Epidermal melanocyte (primary cell): ENCODE results near the gene TGM6.
A peak's percentile ranks its signal among the peaks of the same experiment; 100 is the strongest.

Experiments used
- DNase-seq: peaks from one replicate; pipeline ENCODE4 v3.0.0; 2011; ENCODE audit warnings: low spot score; ENCODE audit not compliant: insufficient read length

TGM6 gene

GRCh38 chr20:2453792-2454191 is 73.1 kb downstream of the TGM6 start:
- DNase-seq: no peak

- DNase-seq: no peak
These were observed 75.2 kb downstream of the TGM6 start for GRCh38 chr20:2455771-2456497.

GRCh38 chr20:2458919-2459499 is 78.3 kb downstream of the TGM6 start:
- DNase-seq: no peak

- no peak for DNase-seq
These were observed 79.5 kb downstream of the TGM6 start for GRCh38 chr20:2459981-2460751.

- DNase-seq: no peak
These were observed 80.2 kb downstream of the TGM6 start for GRCh38 chr20:2460752-2461424.

- no peak for DNase-seq
These were observed 81.8 kb downstream of the TGM6 start for GRCh38 chr20:2462484-2462883.

- DNase-seq: no peak
These were observed 83.1 kb downstream of the TGM6 start for GRCh38 chr20:2463616-2464365.

- no peak for DNase-seq
These were observed 84.4 kb downstream of the TGM6 start for GRCh38 chr20:2465100-2465499.

GRCh38 chr20:2467412-2467811 is 86.7 kb downstream of the TGM6 start:
- no peak for DNase-seq

- no peak for DNase-seq
These were observed 88.1 kb downstream of the TGM6 start for GRCh38 chr20:2468581-2469407.

- DNase-seq: peak; percentile 25
These were observed 89.3 kb downstream of the TGM6 start for GRCh38 chr20:2469991-2470422.

- DNase-seq: peak; percentile 97
These were observed 89.9 kb downstream of the TGM6 start, which contains the start of gene SNRPB for GRCh38 chr20:2470423-2471193. Gene SNRPB, minus strand, starts transcription at chr20:2470789. Its CDS starts 99 bp downstream, at chr20:2470690.

GRCh38 chr20:2473516-2473915 is 92.8 kb downstream of the TGM6 start:
- no peak for DNase-seq

- no peak for DNase-seq
These were observed 95.4 kb downstream of the TGM6 start for GRCh38 chr20:2475850-2476741.

- no peak for DNase-seq
These were observed 96.3 kb downstream of the TGM6 start for GRCh38 chr20:2476742-2477615.

- no peak for DNase-seq
These were observed 99.7 kb downstream of the TGM6 start for GRCh38 chr20:2480381-2480780.
